HG03520 (cell line): ENCODE measurements around the gene NTM.
A peak's percentile ranks its signal among the peaks of the same experiment; 100 is the strongest.
"Not testable (repeated sequence)": the region's sequence is repeated elsewhere in the genome, so short reads cannot be mapped to it uniquely, and the experiment has no call there.

Experiments used
- ATAC-seq: cut with Tn5 transposase; IDR thresholded peaks from one replicate; pipeline ENCODE4 v1.9.1; 2021; ENCODE audit warnings: mild to moderate bottlenecking, moderate library complexity; ENCODE audit not compliant: unreplicated experiment

The NTM gene

DNA sequence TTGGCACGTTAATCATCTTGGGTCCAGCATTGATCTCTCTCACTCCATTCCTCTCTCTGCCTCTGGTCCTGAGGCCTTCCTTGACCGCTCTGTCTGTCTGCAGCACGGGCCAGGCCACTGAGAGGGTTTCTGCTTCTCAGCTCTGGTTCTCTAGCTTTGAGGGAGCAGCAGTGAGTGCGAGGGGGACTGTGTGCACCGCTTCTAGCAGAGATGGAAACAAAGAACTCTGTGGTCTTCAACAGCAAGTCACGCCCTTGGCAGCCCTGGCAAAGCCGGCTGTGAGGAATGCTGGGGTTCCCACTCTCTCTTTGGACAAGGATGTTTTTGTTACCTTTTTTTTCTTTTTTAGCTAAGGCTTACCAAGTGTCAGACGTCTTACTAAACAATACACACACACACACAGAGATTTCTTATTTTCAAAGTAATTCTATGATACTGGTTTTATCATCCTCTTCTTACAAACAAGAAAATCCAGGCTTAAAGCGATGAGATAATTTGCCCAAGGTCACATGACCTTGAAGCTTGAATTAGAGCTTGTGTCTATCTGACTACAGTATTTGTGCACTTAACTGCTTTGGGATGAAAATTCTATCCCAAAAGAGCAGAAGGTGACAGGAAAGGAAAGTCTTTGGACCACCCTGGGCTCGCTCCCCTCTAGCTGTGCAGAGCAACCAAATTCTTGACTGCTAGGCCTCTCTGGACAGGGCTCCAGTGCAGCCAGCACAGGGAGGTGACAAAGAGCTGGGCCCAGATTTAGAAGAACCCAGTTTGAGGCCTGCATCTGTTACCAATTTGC lies 293.2 kb downstream of the NTM start:
- no peak for ATAC-seq

DNA sequence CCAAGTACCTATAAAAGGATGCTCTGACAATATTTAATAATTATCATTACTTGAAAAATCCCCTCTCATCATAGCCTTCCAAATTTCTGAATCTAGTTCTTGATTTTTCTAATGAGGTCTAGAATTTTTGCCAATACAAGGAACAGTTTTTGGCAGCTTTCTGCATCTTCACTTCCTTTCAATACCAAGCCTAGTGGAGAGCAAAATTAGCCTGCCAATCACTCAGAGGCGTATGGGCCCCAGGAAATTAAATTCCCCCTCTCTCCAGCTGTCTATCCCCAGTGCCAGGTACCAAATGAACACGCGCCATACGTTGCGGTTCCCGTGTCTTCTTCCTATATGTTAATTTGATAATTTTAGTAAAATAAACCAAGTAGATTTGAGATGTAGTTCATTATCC lies 293.9 kb downstream of the NTM start:
- ATAC-seq, result no peak

DNA sequence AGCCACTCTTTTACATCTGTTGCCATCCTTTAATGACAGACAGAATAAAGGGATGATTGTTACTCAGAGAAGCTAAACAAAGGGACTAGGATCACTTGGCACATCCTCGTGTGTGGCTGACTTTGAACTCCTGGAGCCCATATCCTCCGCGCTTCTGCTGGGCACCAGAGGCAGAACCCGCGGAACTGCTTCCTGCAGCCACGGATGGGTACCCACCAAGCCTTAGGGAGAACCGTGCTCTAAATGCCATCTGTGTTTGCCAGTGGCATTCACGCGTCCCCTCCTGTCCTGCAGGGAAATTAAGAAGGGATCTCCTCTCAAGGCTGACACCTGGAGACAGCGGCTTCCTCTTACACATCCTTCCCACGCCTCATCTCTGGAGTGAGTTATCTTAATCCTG lies 294.4 kb downstream of the NTM start:
- ATAC-seq, result no peak

DNA sequence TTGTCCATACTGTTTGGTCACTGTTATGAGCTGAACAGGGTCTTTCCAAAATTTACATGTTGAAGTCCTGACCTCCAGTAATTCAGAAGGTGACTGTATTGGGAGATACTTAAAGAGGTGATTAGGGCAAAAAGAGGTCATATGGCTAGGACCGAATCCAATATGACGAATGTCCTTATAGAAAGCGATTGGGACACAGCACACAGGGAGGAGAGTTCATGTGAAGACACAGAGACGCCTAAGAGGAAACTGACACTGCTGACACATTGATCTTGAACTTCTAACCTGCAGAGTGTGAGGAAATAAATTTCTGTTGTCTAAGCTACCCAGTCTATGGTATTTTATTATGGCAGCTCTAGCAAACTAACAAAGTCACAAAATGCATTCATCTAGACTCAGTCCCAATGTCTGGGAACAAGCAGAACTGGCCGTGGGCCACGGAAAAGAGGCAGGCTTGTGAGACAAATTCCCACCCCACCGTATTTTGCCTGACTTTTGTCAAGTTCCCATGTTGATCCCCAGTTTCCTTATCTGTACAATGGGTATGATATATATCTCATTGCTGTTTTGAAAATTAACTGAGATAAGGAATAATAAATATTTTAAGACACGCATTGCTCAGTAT lies 295.0 kb downstream of the NTM start:
- ATAC-seq, result no peak

DNA sequence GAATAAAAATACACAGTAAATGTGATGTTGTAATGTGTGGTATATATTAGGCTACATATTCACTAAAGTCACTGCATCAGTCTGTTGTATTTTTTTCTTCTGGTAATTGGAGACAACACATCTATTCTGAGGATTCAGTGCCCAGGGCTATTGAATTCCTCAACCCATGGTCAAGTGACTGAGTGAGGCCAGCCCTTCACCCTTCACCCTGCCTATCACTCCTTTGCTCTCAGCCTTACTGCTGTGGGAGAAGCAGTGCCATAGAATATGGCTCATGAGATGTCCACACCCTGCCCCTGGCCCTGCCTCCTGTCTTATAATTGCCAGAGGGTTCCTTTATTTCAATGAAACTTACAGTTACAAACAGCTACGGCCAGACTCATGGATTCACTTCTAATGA lies 295.6 kb downstream of the NTM start:
- no peak for ATAC-seq

DNA sequence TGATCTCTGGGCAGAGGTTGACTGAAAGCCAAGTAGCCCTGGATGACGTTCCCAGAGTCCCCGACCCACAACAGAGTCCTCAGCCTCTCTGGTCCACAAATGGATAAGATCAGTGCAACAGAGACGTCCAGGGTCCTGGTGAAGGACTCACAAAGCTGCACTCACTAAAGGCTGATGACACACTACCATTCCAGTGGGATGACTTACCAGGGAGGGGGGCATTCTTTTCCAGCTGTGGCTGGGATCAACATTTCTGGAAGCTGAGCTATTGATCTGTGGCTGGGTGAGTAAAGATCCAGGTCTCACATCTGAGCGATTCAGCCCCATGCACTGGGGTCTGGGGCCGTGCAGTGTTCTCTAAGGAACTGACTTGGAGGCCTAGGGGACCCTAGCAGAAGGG lies 296.2 kb downstream of the NTM start:
- no peak for ATAC-seq

DNA sequence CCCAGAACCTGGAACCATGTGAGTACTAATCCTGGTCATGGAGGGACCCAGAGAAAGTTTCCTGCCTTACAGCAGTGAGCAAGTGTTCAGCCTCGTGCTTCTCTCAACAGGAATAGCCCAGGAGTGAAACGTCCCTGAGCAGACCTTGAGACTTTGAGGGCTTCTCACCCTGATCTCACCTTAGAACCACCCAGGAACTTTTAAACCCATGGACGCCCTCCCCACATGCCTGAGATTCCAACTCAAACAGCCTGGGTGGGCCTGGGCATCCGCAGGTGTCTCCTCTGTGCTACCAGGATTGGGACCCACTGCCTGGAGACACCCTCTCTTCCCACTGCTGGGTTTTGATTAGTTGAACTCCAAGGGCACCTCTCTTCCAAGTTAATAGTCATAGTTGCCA lies 297.2 kb downstream of the NTM start:
- no peak for ATAC-seq

DNA sequence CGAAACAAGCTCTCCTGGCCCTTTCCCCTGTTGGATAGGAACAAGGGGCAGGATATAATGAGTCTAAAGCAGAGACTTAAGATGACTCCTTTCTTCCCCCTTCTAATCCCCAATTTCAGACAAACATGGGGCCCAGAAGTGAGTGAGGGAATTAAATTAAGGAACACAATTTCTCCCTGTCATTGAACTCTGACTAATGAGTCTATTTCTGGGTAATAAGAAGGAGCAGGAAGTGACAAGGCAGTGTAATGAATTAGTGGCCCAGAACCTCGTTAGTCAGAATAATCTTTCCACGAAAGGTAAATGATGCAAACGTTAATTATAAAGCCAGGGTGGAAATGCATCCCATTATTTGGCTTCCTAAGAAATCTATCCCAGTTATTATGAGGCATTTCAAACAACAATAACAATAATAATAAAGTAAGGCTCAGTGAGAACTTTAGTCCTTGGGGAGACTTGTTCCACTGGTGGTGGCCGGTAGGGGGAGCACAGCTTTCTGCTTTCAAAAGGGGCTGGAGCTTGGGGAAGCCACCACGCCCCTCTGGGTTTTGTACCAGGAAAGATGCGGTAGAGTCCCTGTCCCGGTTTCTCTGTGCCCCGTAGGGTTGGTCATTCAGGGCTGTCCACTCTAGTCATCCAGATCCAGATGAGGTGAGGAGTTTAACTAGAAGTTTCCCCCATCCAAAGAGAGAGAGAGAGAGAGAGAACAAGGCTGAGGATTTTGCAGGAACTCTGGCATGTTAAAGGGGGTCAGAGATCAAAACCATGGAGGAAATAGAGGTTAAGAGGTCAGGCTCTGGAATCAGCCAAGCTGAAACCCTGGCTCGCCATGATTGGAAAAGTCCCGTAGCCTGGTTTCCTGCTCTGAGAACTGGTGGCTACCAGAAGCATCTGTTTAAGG lies 298.3 kb downstream of the NTM start:
- peak; percentile 73 for ATAC-seq

DNA sequence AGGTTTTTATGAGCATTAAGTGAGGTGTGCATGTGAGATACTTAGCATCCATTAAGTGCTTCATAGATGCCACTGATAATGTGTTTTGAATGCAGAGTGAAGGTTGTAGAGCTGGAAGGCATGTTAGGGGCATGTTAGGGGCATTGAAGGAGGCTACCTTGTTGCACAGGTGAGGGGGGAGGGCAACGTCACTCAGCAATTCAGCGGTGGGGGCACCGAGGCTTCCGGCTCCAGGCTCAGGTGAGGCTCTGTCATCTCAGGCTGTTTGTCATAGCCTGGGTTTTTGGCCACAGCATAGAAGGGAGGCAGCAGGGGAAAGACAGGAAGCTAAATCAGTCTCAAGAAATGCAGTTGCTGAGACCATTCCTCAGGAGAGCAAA lies 299.0 kb downstream of the NTM start:
- ATAC-seq, result no peak

DNA sequence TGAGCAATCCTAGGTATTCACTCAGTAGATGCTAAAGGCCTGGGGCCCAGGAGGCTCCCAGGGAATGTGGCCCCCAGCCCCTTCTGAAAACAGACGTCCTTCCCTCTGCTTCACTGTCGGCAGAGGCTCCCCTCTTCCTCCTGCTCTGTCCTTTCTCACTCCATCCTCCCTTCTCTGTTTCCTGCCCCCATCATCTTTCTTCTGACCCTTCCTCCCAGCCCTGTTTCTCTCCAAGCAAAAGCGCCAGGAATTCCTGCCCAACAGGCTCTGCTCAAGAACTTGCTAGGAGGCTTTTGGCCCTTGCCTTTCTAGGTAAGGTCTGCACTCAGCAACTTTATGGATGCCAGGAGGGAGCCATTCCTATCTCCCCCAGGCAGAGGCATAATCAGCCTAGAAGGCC lies 300.5 kb downstream of the NTM start:
- ATAC-seq, result no peak

DNA sequence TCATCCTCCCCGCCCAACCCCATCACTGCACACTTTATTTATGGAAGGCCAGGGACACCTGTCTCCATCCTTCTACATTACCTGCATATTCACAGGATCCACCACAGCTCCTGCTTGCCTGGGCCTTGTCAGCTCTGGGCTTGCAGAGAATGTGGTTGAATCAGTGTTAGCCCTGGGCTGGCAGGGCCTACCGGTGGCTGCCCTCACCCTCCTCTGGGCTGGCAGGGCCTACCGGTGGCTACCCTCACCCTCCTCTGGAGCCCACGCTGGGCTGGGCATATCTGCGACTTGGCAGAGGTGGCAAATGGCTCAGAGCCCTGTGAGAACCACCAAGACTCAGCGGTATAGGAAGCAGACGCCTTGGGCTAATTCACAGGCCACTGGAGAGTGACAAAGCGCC lies 300.9 kb downstream of the NTM start:
- no peak for ATAC-seq

DNA sequence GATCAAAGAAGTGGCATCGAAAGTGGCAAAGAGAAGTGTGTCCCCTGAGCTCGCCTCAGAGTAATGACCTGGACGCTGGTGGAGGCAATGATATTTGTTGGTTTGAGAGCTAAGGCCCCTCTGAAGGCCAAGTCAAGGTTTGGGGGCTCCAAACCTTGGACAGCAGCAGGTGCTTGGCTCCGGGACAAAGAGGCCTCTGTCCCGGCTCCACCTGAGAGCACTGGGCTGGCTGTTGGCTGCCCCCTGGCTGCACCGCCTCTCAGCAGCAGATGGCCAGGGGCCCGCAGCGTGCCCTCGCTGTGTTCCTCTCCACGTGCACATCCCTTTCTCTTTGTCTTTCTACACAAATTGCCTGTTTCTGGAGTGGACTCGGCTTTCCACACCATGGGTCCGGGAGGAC lies 301.3 kb downstream of the NTM start:
- ATAC-seq, result no peak

DNA sequence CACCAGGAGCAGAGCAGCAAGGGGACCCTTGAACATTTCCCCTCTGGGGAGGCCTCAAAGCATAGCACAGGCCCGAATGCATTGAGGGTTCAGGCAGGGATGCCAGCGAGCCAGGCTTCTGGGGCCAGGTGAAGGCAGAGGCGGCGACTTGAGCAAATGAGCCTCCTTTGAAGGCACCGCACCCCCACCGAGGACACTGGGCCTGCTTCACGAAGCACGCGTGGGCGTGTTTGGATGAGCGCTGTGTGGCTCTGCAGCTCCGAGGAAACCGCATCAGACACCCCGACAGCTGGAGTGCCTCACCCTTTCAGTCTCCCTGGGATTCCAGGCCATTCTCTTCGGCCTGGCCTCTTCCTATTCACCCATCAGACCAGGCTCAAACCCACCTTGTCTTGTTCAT lies 301.8 kb downstream of the NTM start:
- ATAC-seq, result no peak

DNA sequence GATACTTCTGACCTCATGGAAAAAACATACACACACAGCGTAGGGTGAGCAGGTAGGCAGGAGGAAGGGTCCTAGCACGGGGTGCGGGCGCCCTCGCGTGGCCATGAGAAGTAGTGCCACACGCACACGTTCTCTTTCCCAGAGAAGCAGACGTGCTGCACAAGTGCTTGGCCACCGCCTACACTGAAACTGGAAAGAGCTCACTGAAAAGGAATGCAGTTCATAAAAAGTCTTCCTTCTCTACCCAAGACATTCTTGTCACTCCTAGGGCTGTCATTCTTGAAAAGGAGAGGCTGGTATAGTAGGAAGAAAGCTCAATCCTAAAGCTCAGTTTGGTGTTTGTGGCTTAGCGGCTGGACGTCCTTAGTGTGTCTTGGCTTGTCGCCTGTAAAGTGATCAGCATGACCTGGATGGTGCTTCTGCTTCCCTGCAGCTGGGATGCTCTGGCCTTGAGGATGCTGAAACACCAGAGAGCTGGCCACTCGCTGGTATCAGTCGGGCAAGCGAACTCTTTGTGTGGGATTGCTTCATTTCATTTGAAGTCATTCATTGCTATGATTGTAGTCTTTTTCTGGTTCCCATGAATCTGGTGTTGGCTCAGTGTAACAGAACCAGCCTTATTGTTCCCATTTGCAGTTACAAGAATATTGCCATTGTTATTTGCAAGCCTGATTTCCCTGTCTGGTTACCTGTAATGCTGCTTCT lies 303.8 kb downstream of the NTM start:
- no peak for ATAC-seq

DNA sequence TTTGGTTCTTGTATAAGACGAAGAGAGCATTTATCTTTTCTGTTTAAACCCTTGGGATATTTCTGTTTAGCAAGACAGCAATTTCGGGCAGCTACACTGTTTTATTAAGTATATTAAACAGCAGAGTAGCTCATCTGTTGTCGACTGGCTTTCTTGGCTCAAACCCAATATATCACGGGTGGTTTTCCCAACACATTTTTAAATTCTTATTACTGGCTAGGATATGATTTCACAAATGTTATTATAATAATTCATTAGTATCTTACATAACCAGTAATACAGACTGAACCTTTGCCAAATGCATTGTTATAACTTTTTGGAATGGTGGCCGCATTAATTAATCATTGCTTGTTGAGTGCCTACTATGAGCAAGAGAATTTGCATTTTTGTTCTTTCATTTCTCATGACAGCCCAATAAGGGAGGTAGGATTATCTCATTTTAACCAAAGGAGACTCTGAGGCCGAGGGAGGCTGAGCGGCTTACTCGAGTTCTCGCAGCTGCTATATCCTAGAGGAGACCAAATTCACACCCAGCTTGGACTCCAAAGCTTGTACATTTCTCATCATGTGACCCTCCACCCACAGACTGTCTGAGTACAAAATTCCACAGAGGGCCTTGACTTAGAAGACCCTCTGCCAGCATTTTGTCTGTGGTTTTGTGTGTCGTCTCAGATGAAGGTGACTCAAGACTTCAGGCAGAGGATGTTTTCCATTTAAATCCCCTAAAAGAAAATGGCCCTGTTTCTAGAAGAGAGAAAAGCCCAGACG lies 304.9 kb downstream of the NTM start:
- no peak for ATAC-seq

DNA sequence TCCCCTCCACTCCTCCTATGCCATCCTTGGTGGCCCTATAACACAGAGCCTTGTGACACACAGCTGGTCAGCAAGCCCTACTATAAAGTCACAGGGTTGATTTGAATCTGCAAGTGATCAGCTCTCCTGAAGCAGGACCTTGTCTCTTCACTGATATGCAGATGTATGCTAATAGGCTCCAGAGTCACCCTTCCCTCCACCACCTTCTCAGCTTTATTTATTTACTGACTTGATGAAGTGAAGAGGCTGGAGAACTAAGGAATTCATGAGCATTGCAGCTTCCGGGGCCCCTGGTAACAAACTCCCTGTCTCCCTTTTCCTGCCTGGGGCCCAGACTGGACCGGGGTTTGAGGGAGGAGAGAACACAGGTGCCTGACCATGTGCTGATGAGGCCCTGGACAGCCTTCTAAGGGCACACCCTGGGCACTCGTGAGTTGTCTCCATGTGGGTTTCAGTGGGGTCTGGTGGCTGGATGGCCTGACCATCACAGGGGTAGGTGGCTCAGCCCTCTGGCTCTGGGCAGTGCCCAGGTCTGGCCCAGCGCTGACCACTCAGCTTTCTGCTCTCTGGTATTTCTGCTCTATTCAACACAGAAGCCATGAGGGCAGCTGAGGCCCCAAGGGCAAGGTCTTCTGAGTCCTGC lies 307.5 kb downstream of the NTM start:
- no peak for ATAC-seq

DNA sequence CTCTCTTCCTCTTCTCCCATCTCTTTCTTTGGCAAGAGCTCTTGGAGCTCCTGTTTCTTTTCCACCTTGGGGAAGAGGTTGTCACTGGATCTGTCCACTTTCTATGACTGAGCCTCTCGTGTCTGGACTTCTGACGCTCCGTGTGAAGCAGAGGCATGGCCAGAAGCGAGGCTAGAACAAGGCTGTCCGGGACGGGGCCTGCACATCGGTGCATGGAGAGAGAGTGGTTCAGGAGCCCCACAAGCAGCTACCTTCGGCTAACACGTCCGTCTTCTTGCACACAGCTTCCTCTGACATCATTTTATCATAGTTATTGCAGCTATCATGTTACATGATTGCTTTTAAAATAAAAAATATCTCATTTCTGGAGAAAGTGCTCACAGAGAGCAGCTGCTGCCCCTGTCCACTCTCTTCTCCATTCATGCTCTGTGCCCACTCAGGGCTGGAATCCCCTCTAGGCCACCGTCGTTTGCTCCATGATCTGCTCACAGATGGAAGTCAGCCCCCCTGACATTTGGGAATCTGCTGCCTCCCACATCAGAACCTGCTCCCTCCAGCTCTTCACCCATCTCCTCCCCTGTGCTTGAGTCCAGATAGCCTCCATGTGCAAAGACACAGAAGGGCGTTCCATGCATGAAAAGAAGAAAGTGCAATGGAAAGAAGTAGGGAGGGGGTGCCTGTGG lies 308.4 kb downstream of the NTM start:
- no peak for ATAC-seq

DNA sequence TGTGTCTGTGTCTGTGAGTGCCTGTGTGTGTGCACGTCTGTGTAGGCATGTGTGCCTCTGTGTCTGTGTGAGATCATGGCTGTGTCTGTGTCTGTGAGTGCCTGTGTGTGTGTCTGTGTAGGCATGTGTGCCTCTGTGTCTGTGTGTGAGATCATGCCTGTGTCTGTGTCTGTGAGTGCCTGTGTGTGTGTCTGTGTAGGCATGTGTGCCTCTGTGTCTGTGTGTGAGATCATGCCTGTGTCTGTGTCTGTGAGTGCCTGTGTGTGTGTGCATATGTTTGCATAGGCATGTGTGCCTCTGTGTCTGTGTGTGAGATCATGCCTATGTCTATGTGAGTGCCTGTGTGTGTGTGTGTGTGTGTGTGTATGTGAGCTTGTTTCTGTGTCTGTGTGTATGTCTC lies 310.0 kb downstream of the NTM start:
- ATAC-seq, result not testable (repeated sequence)

DNA sequence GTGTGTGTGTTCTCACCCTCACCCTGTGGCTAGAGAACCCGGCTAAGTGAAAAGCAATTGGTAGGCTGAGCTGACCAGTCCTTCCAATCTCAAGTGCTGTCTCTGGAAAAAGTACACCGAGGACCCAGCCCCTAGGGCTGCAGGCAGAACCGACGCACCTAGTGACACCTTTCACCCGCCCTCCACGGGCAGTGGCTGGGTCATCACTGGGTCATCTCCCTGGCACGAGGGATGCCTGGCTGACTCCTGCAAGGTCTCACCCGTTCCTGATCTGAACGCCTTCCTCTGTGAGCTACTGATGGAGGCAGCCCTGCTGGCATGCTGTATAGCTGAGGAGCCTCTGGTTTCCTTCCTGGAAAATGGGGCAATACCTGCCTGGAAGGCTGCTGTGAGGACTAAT lies 311.5 kb downstream of the NTM start:
- ATAC-seq, result no peak
